Endothelial cell of umbilical vein (primary cell): ENCODE measurements around the gene CYP11A1.

ENCODE experiments used
- EZH2 ChIP-seq: IDR thresholded peaks from 2 replicates; pipeline ENCODE4 v1.6.1; 2012; ENCODE audit warnings: borderline replicate concordance, low read depth, mild to moderate bottlenecking, moderate library complexity, low read length, inconsistent platforms; ENCODE audit not compliant: severe bottlenecking
- FOS ChIP-seq: IDR thresholded peaks from 2 replicates; pipeline ENCODE4 v1.6.1; 2011; ENCODE audit warnings: mild to moderate bottlenecking, low read length, moderate library complexity, borderline replicate concordance; ENCODE audit not compliant: insufficient read depth
- JUN ChIP-seq: IDR thresholded peaks from 2 replicates; pipeline ENCODE4 v1.6.1; 2011; ENCODE audit warnings: borderline replicate concordance, low read depth; ENCODE audit not compliant: insufficient read length, insufficient read depth
- POLR2A ChIP-seq: IDR thresholded peaks from 2 replicates; pipeline ENCODE4 v1.6.1; 2012; ENCODE audit warnings: low read depth, mild to moderate bottlenecking, control low read depth, low read length
- POLR2AphosphoS5 ChIP-seq: IDR thresholded peaks from 2 replicates; pipeline ENCODE4 v1.6.1; 2012; ENCODE audit warnings: low read depth, mild to moderate bottlenecking, control low read depth, low read length, moderate library complexity; ENCODE audit not compliant: insufficient read depth
- TF ChIP-seq, protein P1 (sequence below), 2 donors: IDR thresholded peaks; 1 replicate in 1 of 2; 2 replicates in 1 of 2; pipeline ENCODE4 v1.5.1; 2011; ENCODE audit warnings: low read length in 2 of 2, mild to moderate bottlenecking in 2 of 2, moderate library complexity in 2 of 2, control low read depth in 1 of 2, inconsistent platforms in 1 of 2, low read depth in 1 of 2; ENCODE audit not compliant: insufficient read depth in 1 of 2; ENCODE audit errors: extremely low read depth in 1 of 2

DNA sequence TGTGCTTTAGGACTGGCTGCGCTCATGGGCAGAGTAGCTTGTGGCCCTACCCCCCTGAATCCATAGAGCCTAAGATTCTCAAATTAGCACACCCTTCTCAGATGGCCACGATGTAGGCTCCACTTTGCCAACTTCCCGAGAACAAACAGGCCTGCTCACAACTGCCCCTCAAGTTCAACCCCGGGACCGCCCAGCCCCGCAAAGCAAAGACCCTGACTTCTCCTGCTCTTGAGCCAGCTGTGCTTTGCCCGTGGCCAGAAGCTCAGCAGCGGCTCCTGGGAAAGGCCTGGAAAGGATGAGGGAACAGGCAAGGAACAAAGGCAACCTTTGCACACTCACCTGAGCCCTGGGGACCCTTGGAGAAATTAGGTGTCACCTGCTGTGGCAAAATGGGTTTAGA, 32.0 kb downstream of the CYP11A1 start:
- TF ChIP-seq EZH2 (no peak), POLR2A (no peak), JUN (no peak), POLR2AphosphoS5 (no peak), FOS (no peak)
- TF ChIP-seq, protein P1, sequence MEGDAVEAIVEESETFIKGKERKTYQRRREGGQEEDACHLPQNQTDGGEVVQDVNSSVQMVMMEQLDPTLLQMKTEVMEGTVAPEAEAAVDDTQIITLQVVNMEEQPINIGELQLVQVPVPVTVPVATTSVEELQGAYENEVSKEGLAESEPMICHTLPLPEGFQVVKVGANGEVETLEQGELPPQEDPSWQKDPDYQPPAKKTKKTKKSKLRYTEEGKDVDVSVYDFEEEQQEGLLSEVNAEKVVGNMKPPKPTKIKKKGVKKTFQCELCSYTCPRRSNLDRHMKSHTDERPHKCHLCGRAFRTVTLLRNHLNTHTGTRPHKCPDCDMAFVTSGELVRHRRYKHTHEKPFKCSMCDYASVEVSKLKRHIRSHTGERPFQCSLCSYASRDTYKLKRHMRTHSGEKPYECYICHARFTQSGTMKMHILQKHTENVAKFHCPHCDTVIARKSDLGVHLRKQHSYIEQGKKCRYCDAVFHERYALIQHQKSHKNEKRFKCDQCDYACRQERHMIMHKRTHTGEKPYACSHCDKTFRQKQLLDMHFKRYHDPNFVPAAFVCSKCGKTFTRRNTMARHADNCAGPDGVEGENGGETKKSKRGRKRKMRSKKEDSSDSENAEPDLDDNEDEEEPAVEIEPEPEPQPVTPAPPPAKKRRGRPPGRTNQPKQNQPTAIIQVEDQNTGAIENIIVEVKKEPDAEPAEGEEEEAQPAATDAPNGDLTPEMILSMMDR (IDR thresholded peaks at IDR 0.05; ENCODE audit: extremely low read depth in 1 of 2, insufficient read depth in 1 of 2, low read depth in 1 of 2, low read length in 2 of 2) = no peak
